ENCODE results near the gene STAP1. TPM values are rescaled to one million over a fixed set of nuclear protein-coding genes. Genes with fewer than 3 reads are reported as not detected.

STAP1 gene
- total and polyA plus RNA-seq, 4 donors: 0.03 to 0.51 (median 0.29) TPM

GRCh38 chr4:67608027-67608426 is 49.5 kb downstream of the STAP1 start:
- DNase-seq (ENCODE audit: low spot score): no peak

More at GRCh38 chr4:67608027-67608426, 49.5 kb downstream of the STAP1 start:
- H3K36me3 ChIP-seq (ENCODE audit: control insufficient read depth in 4 of 4, insufficient read depth in 3 of 4, low read depth in 1 of 4, low read length in 3 of 4): no peaks in the 10 kb centered on the region
- H3K4me1 ChIP-seq (ENCODE audit: control insufficient read depth in 4 of 4, insufficient read depth in 4 of 4, low read length in 3 of 4): no peaks in the 10 kb centered on the region
- H3K27me3 ChIP-seq (ENCODE audit: control insufficient read depth in 4 of 4, insufficient read depth in 4 of 4, low read length in 3 of 4): no peaks in the 10 kb centered on the region
- no peak overlapping the region for H3K4me3 ChIP-seq (ENCODE audit: low read depth in 1 of 3, low read length in 3 of 3)
- no peak overlapping the region for H3K9ac ChIP-seq (ENCODE audit: low read depth in 1 of 2, low read length in 2 of 2)
- no peak overlapping the region for H3K27ac ChIP-seq (ENCODE audit: low read depth in 1 of 2, low read length in 2 of 2)
- TF ChIP-seq RAD21 (IDR thresholded peaks at IDR 0.05): no peak
- no peak for TF ChIP-seq ZBTB33 (IDR thresholded peaks at IDR 0.05)
- no peak for TF ChIP-seq GABPA (IDR thresholded peaks at IDR 0.05 in 1 of 2, conservative IDR thresholded peaks at IDR 0.05 in 1 of 2)
- TF ChIP-seq RXRA (IDR thresholded peaks at IDR 0.05): no peak
- no peak for TF ChIP-seq HNF4G (IDR thresholded peaks at IDR 0.05)
- TF ChIP-seq, protein P1, sequence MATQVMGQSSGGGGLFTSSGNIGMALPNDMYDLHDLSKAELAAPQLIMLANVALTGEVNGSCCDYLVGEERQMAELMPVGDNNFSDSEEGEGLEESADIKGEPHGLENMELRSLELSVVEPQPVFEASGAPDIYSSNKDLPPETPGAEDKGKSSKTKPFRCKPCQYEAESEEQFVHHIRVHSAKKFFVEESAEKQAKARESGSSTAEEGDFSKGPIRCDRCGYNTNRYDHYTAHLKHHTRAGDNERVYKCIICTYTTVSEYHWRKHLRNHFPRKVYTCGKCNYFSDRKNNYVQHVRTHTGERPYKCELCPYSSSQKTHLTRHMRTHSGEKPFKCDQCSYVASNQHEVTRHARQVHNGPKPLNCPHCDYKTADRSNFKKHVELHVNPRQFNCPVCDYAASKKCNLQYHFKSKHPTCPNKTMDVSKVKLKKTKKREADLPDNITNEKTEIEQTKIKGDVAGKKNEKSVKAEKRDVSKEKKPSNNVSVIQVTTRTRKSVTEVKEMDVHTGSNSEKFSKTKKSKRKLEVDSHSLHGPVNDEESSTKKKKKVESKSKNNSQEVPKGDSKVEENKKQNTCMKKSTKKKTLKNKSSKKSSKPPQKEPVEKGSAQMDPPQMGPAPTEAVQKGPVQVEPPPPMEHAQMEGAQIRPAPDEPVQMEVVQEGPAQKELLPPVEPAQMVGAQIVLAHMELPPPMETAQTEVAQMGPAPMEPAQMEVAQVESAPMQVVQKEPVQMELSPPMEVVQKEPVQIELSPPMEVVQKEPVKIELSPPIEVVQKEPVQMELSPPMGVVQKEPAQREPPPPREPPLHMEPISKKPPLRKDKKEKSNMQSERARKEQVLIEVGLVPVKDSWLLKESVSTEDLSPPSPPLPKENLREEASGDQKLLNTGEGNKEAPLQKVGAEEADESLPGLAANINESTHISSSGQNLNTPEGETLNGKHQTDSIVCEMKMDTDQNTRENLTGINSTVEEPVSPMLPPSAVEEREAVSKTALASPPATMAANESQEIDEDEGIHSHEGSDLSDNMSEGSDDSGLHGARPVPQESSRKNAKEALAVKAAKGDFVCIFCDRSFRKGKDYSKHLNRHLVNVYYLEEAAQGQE (IDR thresholded peaks at IDR 0.05): no peak
- TF ChIP-seq HNF4A (conservative IDR thresholded peaks at IDR 0.05): no peak
- no peak for TF ChIP-seq EGR1 (IDR thresholded peaks at IDR 0.05; ENCODE audit: low read depth in 2 of 2)
- no peak for TF ChIP-seq JUND (IDR thresholded peaks at IDR 0.05)
- no peak for TF ChIP-seq FOXA2 (IDR thresholded peaks at IDR 0.05)
- no peak for TF ChIP-seq MAX (IDR thresholded peaks at IDR 0.05)
- no peak for TF ChIP-seq ATF3 (IDR thresholded peaks at IDR 0.05)
- no peak for TF ChIP-seq TAF1 (conservative IDR thresholded peaks at IDR 0.05)
- no peak for TF ChIP-seq CTCF (IDR thresholded peaks at IDR 0.05; ENCODE audit: low read depth, low read length, missing input control)
- no peak for TF ChIP-seq YY1 (IDR thresholded peaks at IDR 0.05)
- TF ChIP-seq FOXA1 (IDR thresholded peaks at IDR 0.05): no peak
- no peak for TF ChIP-seq SP1 (IDR thresholded peaks at IDR 0.05)
- TF ChIP-seq NR2F2 (IDR thresholded peaks at IDR 0.05): no peak
- 92% methylated on average over 4 of the region's 4 CpGs for WGBS
- peaks cover 2 to 8% (median 5%) of the 10 kb centered on the region in 4 donors for H3K9me3 ChIP-seq (ENCODE audit: control insufficient read depth in 4 of 4, low read length in 3 of 4)
